ENCODE measurements around the gene ZNF212. TPM values are rescaled to one million over a fixed set of nuclear protein-coding genes. Genes with fewer than 3 reads are reported as not detected.

The ZNF212 gene
- total RNA-seq, 4 donors from 2014 or later = 7.1 to 17.9 (median 9.9) TPM

- TF ChIP-seq POLR2AphosphoS5 (IDR thresholded peaks at IDR 0.05) = no peak
- TF ChIP-seq CTCF (IDR thresholded peaks at IDR 0.05) = no peak
- TF ChIP-seq EP300 (IDR thresholded peaks at IDR 0.05) = no peak
- TF ChIP-seq POLR2A (IDR thresholded peaks at IDR 0.05) = no peak
- WGBS = 77% methylated on average over 5 of the region's 5 CpGs
- H3K4me3 ChIP-seq = no peak overlapping the region
- no peaks in the 10 kb centered on the region for H3K27me3 ChIP-seq
- no peak overlapping the region for H3K27ac ChIP-seq
- H3K4me1 ChIP-seq = no peaks in the 10 kb centered on the region
- H3K9me3 ChIP-seq = no peaks in the 10 kb centered on the region
- no peak for DNase-seq (ENCODE audit: low spot score in 2 of 2)
- peaks cover 33% of the 10 kb centered on the region for H3K36me3 ChIP-seq
These were observed 57.7 kb downstream of the ZNF212 start for GRCh38 chr7:149297034-149297755.

GRCh38 chr7:149300620-149301285, 61.3 kb downstream of the ZNF212 start:
- Histone ChIP-seq H3K36me3 (peaks cover 6% of the 10 kb centered on the region), H3K4me3 (no peak overlapping the region), H3K9me3 (no peaks in the 10 kb centered on the region), H3K27ac (no peak overlapping the region), H3K27me3 (no peaks in the 10 kb centered on the region), H3K4me1 (no peaks in the 10 kb centered on the region)
- 63% methylated on average over 8 of the region's 8 CpGs for WGBS
- DNase-seq (ENCODE audit: low spot score in 2 of 2) = no peak
- TF ChIP-seq POLR2A (IDR thresholded peaks at IDR 0.05) (no peak), CTCF (IDR thresholded peaks at IDR 0.05) (no peak), POLR2AphosphoS5 (IDR thresholded peaks at IDR 0.05) (no peak), EP300 (IDR thresholded peaks at IDR 0.05) (no peak)

GRCh38 chr7:149302222-149302621, 62.8 kb downstream of the ZNF212 start:
- DNase-seq (ENCODE audit: low spot score in 2 of 2) = no peak
- no peak for TF ChIP-seq EP300 (IDR thresholded peaks at IDR 0.05)
- TF ChIP-seq POLR2AphosphoS5 (IDR thresholded peaks at IDR 0.05) = no peak
- no peak for TF ChIP-seq CTCF (IDR thresholded peaks at IDR 0.05)
- TF ChIP-seq POLR2A (IDR thresholded peaks at IDR 0.05) = no peak
- H3K27me3 ChIP-seq = no peaks in the 10 kb centered on the region
- no peak overlapping the region for H3K4me3 ChIP-seq
- H3K27ac ChIP-seq = no peak overlapping the region
- WGBS = 91% methylated on average over 12 of the region's 12 CpGs
- no peaks in the 10 kb centered on the region for H3K9me3 ChIP-seq
- H3K4me1 ChIP-seq = no peaks in the 10 kb centered on the region
- no peaks in the 10 kb centered on the region for H3K36me3 ChIP-seq

- TF ChIP-seq CTCF (IDR thresholded peaks at IDR 0.05) = no peak
- no peak for TF ChIP-seq EP300 (IDR thresholded peaks at IDR 0.05)
- TF ChIP-seq POLR2A (IDR thresholded peaks at IDR 0.05) = no peak
- no peak for TF ChIP-seq POLR2AphosphoS5 (IDR thresholded peaks at IDR 0.05)
- no peaks in the 10 kb centered on the region for H3K9me3 ChIP-seq
- H3K36me3 ChIP-seq = no peaks in the 10 kb centered on the region
- no peak overlapping the region for H3K27ac ChIP-seq
- WGBS = 93% methylated on average over 2 of the region's 2 CpGs
- no peak for DNase-seq (ENCODE audit: low spot score in 2 of 2)
- H3K27me3 ChIP-seq = no peaks in the 10 kb centered on the region
- no peaks in the 10 kb centered on the region for H3K4me1 ChIP-seq
- H3K4me3 ChIP-seq = no peak overlapping the region
These were observed 63.4 kb downstream of the ZNF212 start for GRCh38 chr7:149302865-149303264.

- Histone ChIP-seq H3K36me3 (no peaks in the 10 kb centered on the region), H3K27ac (no peak overlapping the region), H3K4me1 (no peaks in the 10 kb centered on the region), H3K27me3 (no peaks in the 10 kb centered on the region), H3K4me3 (no peak overlapping the region), H3K9me3 (no peaks in the 10 kb centered on the region)
- WGBS = 91% methylated on average over 7 of the region's 7 CpGs
- no peak for DNase-seq (ENCODE audit: low spot score in 2 of 2)
- no peak for TF ChIP-seq POLR2A (IDR thresholded peaks at IDR 0.05)
- TF ChIP-seq CTCF (IDR thresholded peaks at IDR 0.05) = no peak
These were observed 64.6 kb downstream of the ZNF212 start for GRCh38 chr7:149304006-149304405.
